NCI-H2171 treated with DMSO at 0.1 percent for 48 hours (cell line): ENCODE measurements around the gene SFMBT2.

Source experiments
- DNase-seq: peaks from one replicate; lab custom pipeline; 2025; lab: John Stamatoyannopoulos, UW

The SFMBT2 gene

GRCh38 chr10:7134448-7134847 lies 276.4 kb downstream of the SFMBT2 start:
- DNase-seq = no peak

- no peak for DNase-seq
Observed at GRCh38 chr10:7133958-7134357, 276.9 kb downstream of the SFMBT2 start.

GRCh38 chr10:7133278-7133677 lies 277.6 kb downstream of the SFMBT2 start:
- DNase-seq = no peak

- no peak for DNase-seq
Observed at GRCh38 chr10:7130191-7130911, 280.5 kb downstream of the SFMBT2 start.

- no peak for DNase-seq
Observed at GRCh38 chr10:7123774-7124173, 287.1 kb downstream of the SFMBT2 start.

GRCh38 chr10:7122561-7122960 lies 288.3 kb downstream of the SFMBT2 start:
- DNase-seq = no peak

- no peak for DNase-seq
Observed at GRCh38 chr10:7121154-7121797, 289.6 kb downstream of the SFMBT2 start.

GRCh38 chr10:7119325-7120015 lies 291.4 kb downstream of the SFMBT2 start:
- DNase-seq = no peak

GRCh38 chr10:7117806-7118674 lies 292.8 kb downstream of the SFMBT2 start:
- no peak for DNase-seq

GRCh38 chr10:7117177-7117799 lies 293.5 kb downstream of the SFMBT2 start:
- DNase-seq = no peak

- DNase-seq = no peak
Observed at GRCh38 chr10:7111561-7111960, 299.3 kb downstream of the SFMBT2 start.

- DNase-seq = no peak
Observed at GRCh38 chr10:7111089-7111488, 299.7 kb downstream of the SFMBT2 start.
